Natural killer cell treated with Interleukin-12 subunit alpha and Interleukin-12 subunit beta and Interleukin-15 and Interleukin-18, amount 100 ng/mL, for 72 hours (primary cell): ENCODE data around the gene CAPZB. TPM values are rescaled to one million over a fixed set of nuclear protein-coding genes. Genes with fewer than 3 reads are reported as not detected.
A peak's percentile ranks its signal among the peaks of the same experiment; 100 is the strongest.

Experiments
- ATAC-seq, 2 donors: fragments of 150-1000 bp; cut with Tn5 transposase in 1 of 2; sonication (Bioruptor Pico), chemical (Tn5 transposase) in 1 of 2; 2 replicates each; pipeline ENCODE4 v1.10.0; 2021
- DNase-seq: peaks from one replicate; pipeline ENCODE4 v3.0.0; 2022; ENCODE audit warnings: low spot score
- H3K27ac Mint-ChIP-seq, 2 donors: 1 replicate in 1 of 2; 2 replicates in 1 of 2; pipeline ENCODE4 v1.8.0; 2022; ENCODE audit warnings: mixed read lengths in 2 of 2, mild to moderate bottlenecking in 1 of 2, moderate library complexity in 1 of 2
- H3K27me3 Mint-ChIP-seq, 2 donors: 1 replicate in 1 of 2; 2 replicates in 1 of 2; pipeline ENCODE4 v1.8.0; 2022; ENCODE audit warnings: mixed read lengths in 2 of 2
- H3K36me3 Mint-ChIP-seq: one replicate; pipeline ENCODE4 v1.8.0; 2022; ENCODE audit warnings: mixed read lengths
- H3K4me1 Mint-ChIP-seq, 2 donors: 1 replicate in 1 of 2; 2 replicates in 1 of 2; pipeline ENCODE4 v1.8.0; 2022; ENCODE audit warnings: low read depth in 2 of 2, mixed read lengths in 2 of 2, mild to moderate bottlenecking in 1 of 2
- H3K4me3 Mint-ChIP-seq: one replicate; pipeline ENCODE4 v1.8.0; 2022; ENCODE audit warnings: mixed read lengths
- H3K9me3 Mint-ChIP-seq: 2 replicates; pipeline ENCODE4 v1.8.0; 2022; ENCODE audit warnings: mixed read lengths
- total RNA-seq, 2 donors: library from RNA; stranded (reverse); gene quantifications; one replicate each; pipeline ENCODE4 v1.2.3, GENCODE V29; 2022

CAPZB gene
- total RNA-seq, 2 donors from 2014 or later = 270 to 359 TPM

- Mint-ChIP-seq H3K4me1 (peaks cover 58 to 60% of the 10 kb centered on the region in 2 donors), H3K36me3 (no peaks in the 10 kb centered on the region), H3K27ac (peak overlapping the region; percentile 89 to 96), H3K9me3 (no peaks in the 10 kb centered on the region), H3K4me3 (peak overlapping the region; percentile 86), H3K27me3 (no peaks in the 10 kb centered on the region)
- DNase-seq (no peak), ATAC-seq (no peak)
These were observed 95.0 kb downstream of the CAPZB start for GRCh38 chr1:19390166-19390850.

GRCh38 chr1:19388980-19389379 is 96.4 kb downstream of the CAPZB start:
- ATAC-seq = no peak
- H3K4me3 Mint-ChIP-seq = no peak overlapping the region
- H3K9me3 Mint-ChIP-seq = no peaks in the 10 kb centered on the region
- DNase-seq = no peak
- peak overlapping the region in 1 of 2 donors; percentile 96 for H3K27ac Mint-ChIP-seq
- H3K4me1 Mint-ChIP-seq = peaks cover 55 to 58% of the 10 kb centered on the region in 2 donors
- no peaks in the 10 kb centered on the region for H3K27me3 Mint-ChIP-seq
- no peaks in the 10 kb centered on the region for H3K36me3 Mint-ChIP-seq

- ATAC-seq = no peak
- Mint-ChIP-seq H3K9me3 (no peaks in the 10 kb centered on the region), H3K4me3 (no peak overlapping the region), H3K36me3 (no peaks in the 10 kb centered on the region), H3K27me3 (no peaks in the 10 kb centered on the region), H3K4me1 (peaks cover 49 to 52% of the 10 kb centered on the region in 2 donors), H3K27ac (no peak overlapping the region)
- no peak for DNase-seq
These were observed 98.3 kb downstream of the CAPZB start for GRCh38 chr1:19387045-19387467.

GRCh38 chr1:19385869-19386591 is 99.3 kb downstream of the CAPZB start:
- no peak for DNase-seq
- Mint-ChIP-seq H3K9me3 (no peaks in the 10 kb centered on the region), H3K27me3 (no peaks in the 10 kb centered on the region), H3K27ac (no peak overlapping the region), H3K4me1 (peaks cover 39 to 47% of the 10 kb centered on the region in 2 donors), H3K4me3 (no peak overlapping the region), H3K36me3 (no peaks in the 10 kb centered on the region)
- ATAC-seq = no peak

GRCh38 chr1:19385221-19385620 is 100.1 kb downstream of the CAPZB start:
- H3K4me3 Mint-ChIP-seq = no peak overlapping the region
- no peaks in the 10 kb centered on the region for H3K9me3 Mint-ChIP-seq
- no peaks in the 10 kb centered on the region for H3K27me3 Mint-ChIP-seq
- H3K27ac Mint-ChIP-seq = no peak overlapping the region
- ATAC-seq = no peak
- H3K4me1 Mint-ChIP-seq = peaks cover 31 to 39% of the 10 kb centered on the region in 2 donors
- no peak for DNase-seq
- no peaks in the 10 kb centered on the region for H3K36me3 Mint-ChIP-seq

GRCh38 chr1:19384772-19385187 is 100.6 kb downstream of the CAPZB start:
- H3K9me3 Mint-ChIP-seq = no peaks in the 10 kb centered on the region
- peak overlapping the region in 1 of 2 donors; percentile 24 for H3K27ac Mint-ChIP-seq
- ATAC-seq (no peak), DNase-seq (no peak)
- H3K4me3 Mint-ChIP-seq = no peak overlapping the region
- no peaks in the 10 kb centered on the region for H3K27me3 Mint-ChIP-seq
- H3K36me3 Mint-ChIP-seq = peaks cover under 1% of the 10 kb centered on the region
- H3K4me1 Mint-ChIP-seq = peaks cover 26 to 36% of the 10 kb centered on the region in 2 donors

- Mint-ChIP-seq H3K4me1 (peaks cover 19 to 35% of the 10 kb centered on the region in 2 donors), H3K27ac (no peak overlapping the region), H3K9me3 (no peaks in the 10 kb centered on the region), H3K4me3 (no peak overlapping the region), H3K36me3 (peaks cover 6% of the 10 kb centered on the region), H3K27me3 (no peaks in the 10 kb centered on the region)
- ATAC-seq (no peak), DNase-seq (no peak)
These were observed 101.2 kb downstream of the CAPZB start for GRCh38 chr1:19384113-19384512.

GRCh38 chr1:19382222-19382621 is 103.1 kb downstream of the CAPZB start:
- no peaks in the 10 kb centered on the region for H3K9me3 Mint-ChIP-seq
- H3K36me3 Mint-ChIP-seq = peaks cover 10% of the 10 kb centered on the region
- peaks cover 4 to 25% of the 10 kb centered on the region in 2 donors for H3K4me1 Mint-ChIP-seq
- no peak overlapping the region for H3K4me3 Mint-ChIP-seq
- ATAC-seq (no peak), DNase-seq (no peak)
- H3K27me3 Mint-ChIP-seq = no peaks in the 10 kb centered on the region
- peak overlapping the region in 1 of 2 donors; percentile 68 for H3K27ac Mint-ChIP-seq

- H3K27ac Mint-ChIP-seq = no peak overlapping the region
- peaks cover 4 to 25% of the 10 kb centered on the region in 2 donors for H3K4me1 Mint-ChIP-seq
- no peak overlapping the region for H3K4me3 Mint-ChIP-seq
- peaks cover 10% of the 10 kb centered on the region for H3K36me3 Mint-ChIP-seq
- no peaks in the 10 kb centered on the region for H3K9me3 Mint-ChIP-seq
- DNase-seq (no peak), ATAC-seq (no peak)
- H3K27me3 Mint-ChIP-seq = no peaks in the 10 kb centered on the region
These were observed 104.1 kb downstream of the CAPZB start for GRCh38 chr1:19381261-19381660.

GRCh38 chr1:19377812-19378718 is 107.3 kb downstream of the CAPZB start:
- Mint-ChIP-seq H3K4me3 (no peak overlapping the region), H3K36me3 (peaks cover 10% of the 10 kb centered on the region), H3K4me1 (peaks cover 4 to 16% of the 10 kb centered on the region in 2 donors), H3K27ac (no peak overlapping the region), H3K27me3 (no peaks in the 10 kb centered on the region), H3K9me3 (no peaks in the 10 kb centered on the region)
- no peak for ATAC-seq
- no peak for DNase-seq

GRCh38 chr1:19376428-19377372 is 108.6 kb downstream of the CAPZB start:
- ATAC-seq = no peak
- H3K4me3 Mint-ChIP-seq = no peak overlapping the region
- H3K4me1 Mint-ChIP-seq = peaks cover 4 to 16% of the 10 kb centered on the region in 2 donors
- no peak overlapping the region for H3K27ac Mint-ChIP-seq
- no peaks in the 10 kb centered on the region for H3K27me3 Mint-ChIP-seq
- H3K9me3 Mint-ChIP-seq = no peaks in the 10 kb centered on the region
- peaks cover 10% of the 10 kb centered on the region for H3K36me3 Mint-ChIP-seq
- no peak for DNase-seq

GRCh38 chr1:19375631-19376400 is 109.5 kb downstream of the CAPZB start:
- H3K4me1 Mint-ChIP-seq = peaks cover 8 to 20% of the 10 kb centered on the region in 2 donors
- no peaks in the 10 kb centered on the region for H3K27me3 Mint-ChIP-seq
- H3K27ac Mint-ChIP-seq = peak overlapping the region in 1 of 2 donors; percentile 53
- DNase-seq (no peak), ATAC-seq (no peak)
- no peaks in the 10 kb centered on the region for H3K9me3 Mint-ChIP-seq
- no peak overlapping the region for H3K4me3 Mint-ChIP-seq
- peaks cover 10% of the 10 kb centered on the region for H3K36me3 Mint-ChIP-seq
